AG09309 (cell line): ENCODE data around the gene THSD4.

Source experiments
- DNase-seq: peaks from one replicate; pipeline ENCODE4 v3.0.0-alpha.2; 2010; ENCODE audit warnings: low read depth
- H3K4me3 ChIP-seq: 2 replicates; pipeline ENCODE4 v1.5.1; 2011; ENCODE audit warnings: mild to moderate bottlenecking, low read depth, low read length, moderate library complexity; ENCODE audit not compliant: control insufficient read depth
- TF ChIP-seq, protein P1 (sequence below): IDR thresholded peaks from 2 replicates; pipeline ENCODE4 v1.5.1; 2011; ENCODE audit warnings: mild to moderate bottlenecking, low read depth, low read length, inconsistent platforms; ENCODE audit not compliant: insufficient read depth, control insufficient read depth; ENCODE audit errors: missing control alignments

The THSD4 gene

GRCh38 chr15:71386005-71386404 is 270.7 kb downstream of the THSD4 start:
- TF ChIP-seq, protein P1, sequence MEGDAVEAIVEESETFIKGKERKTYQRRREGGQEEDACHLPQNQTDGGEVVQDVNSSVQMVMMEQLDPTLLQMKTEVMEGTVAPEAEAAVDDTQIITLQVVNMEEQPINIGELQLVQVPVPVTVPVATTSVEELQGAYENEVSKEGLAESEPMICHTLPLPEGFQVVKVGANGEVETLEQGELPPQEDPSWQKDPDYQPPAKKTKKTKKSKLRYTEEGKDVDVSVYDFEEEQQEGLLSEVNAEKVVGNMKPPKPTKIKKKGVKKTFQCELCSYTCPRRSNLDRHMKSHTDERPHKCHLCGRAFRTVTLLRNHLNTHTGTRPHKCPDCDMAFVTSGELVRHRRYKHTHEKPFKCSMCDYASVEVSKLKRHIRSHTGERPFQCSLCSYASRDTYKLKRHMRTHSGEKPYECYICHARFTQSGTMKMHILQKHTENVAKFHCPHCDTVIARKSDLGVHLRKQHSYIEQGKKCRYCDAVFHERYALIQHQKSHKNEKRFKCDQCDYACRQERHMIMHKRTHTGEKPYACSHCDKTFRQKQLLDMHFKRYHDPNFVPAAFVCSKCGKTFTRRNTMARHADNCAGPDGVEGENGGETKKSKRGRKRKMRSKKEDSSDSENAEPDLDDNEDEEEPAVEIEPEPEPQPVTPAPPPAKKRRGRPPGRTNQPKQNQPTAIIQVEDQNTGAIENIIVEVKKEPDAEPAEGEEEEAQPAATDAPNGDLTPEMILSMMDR: no peak
- no peak overlapping the region for H3K4me3 ChIP-seq
- no peak for DNase-seq

DNA sequence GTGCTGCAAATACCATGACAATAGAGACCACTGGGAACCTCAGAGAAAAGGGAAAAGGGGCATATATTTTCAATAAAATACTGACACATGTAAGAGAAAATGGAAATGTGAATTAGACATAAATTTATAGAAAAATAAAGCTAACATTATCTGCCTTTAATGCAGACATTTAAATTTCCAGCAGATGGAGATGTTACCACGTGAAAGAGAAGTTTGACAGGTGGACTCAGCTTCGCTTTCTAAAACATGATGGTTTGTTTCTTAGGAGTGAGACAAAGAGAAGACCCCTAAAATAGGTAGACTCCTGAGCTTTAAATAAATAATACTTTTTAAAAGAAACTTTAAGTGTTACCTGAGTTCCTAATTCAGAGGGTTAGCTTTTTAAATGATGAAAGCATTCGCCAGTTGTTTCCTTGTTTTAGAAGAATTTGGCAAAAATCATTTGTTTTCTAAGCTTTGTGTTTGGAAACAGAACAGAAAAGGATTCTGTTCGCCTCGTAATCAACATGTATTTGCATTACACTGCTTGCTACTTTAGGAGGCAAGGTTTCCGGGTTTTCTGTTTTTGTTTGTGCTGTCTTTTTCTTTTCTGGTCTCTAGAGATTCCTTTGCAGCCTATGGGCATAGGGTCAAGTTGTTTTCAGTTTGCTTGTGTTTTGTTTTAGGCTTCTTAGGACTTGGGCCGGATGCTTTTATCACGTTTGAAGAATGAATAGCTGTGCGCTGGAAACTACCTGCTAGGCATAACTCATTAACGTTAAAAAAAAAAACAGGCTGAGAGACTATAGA is 271.4 kb downstream of the THSD4 start:
- H3K4me3 ChIP-seq: no peak overlapping the region
- TF ChIP-seq, protein P1: peak; percentile 22
- no peak for DNase-seq

- DNase-seq: no peak
- TF ChIP-seq, protein P1: no peak
- no peak overlapping the region for H3K4me3 ChIP-seq
Measured at GRCh38 chr15:71387810-71388209, 272.5 kb downstream of the THSD4 start.

- TF ChIP-seq, protein P1: no peak
- no peak overlapping the region for H3K4me3 ChIP-seq
- no peak for DNase-seq
Measured at GRCh38 chr15:71390096-71390495, 274.8 kb downstream of the THSD4 start.

DNA sequence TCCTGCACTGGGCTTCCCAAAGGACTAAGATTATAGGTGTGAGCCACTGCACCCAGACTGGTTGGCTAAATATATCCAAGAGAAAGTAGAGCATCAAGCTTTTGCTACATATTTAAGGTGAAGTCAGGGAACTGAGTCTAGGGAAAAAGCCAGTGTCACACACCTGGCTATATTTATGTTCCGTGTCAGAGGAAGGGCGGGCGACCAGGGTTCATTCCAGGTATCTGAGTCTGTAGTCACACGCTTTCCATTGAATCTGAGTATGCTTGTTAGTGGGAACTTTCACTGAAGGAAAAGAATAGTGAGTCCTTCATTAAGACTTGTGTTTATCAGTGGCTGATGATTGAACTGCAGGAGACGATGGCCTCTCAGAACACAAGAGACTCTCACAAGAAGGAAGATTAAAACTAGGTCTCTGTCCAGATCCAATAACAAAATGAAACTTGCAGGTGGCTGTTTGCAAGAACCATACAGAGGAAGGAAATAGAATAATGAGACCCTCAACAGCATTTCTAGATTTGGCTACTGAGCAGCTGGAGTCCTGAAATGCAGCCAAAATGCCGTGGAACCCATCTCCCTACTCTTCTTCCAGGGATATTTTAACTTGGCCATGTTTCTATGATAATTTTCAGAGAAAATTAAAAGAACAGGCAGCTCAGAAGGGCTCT is 276.3 kb downstream of the THSD4 start:
- no peak overlapping the region for H3K4me3 ChIP-seq
- no peak for DNase-seq
- TF ChIP-seq, protein P1: no peak

DNA sequence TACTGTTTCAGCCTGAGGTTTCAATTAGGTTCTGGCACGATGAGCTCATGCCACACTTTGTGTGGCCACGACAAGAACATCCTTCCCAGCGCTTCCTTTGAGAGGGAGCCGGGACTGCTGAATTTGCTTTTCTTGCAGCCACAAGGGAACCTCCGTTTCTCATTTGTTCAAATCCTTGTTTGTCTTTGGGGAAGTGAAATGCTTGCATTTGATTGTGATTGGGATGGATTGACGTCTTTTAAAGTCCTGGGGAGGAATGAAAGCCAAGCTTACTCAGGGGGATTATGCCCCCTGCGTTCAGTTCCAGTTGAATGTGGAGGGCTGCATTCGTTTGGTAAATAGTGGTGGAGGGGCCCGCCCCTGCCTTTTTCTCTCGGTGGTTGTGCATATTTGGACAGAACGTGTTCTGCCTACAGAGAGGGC is 277.6 kb downstream of the THSD4 start:
- TF ChIP-seq, protein P1: no peak
- no peak for DNase-seq
- no peak overlapping the region for H3K4me3 ChIP-seq

DNA sequence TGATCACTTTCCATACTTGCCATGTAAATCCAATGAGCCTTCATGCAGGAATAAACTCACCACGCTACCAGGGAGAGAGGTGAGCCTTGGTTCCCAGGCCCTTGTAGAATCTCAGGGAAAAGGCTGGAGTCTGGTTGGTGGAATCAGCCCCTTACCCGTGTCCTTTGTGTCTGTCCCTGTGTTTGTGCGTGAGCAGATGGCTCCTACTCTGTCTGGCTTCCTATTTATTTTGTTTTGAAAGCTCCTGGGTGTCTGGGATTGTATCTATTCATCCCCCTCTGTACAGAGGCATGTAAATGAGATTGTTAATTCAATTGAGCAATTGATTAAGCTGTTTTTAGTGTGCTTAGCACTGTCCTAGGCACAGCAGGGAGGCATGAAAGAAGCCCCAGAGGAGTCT is 278.1 kb downstream of the THSD4 start:
- DNase-seq: no peak
- H3K4me3 ChIP-seq: no peak overlapping the region
- TF ChIP-seq, protein P1: no peak
